Adipose tissue (tissue), 3 donors: ENCODE results near the gene MFN2. TPM values are rescaled to one million over a fixed set of nuclear protein-coding genes. Genes with fewer than 3 reads are reported as not detected.
"Not testable (repeated sequence)": the region's sequence is repeated elsewhere in the genome, so short reads cannot be mapped to it uniquely, and the experiment has no call there.

ENCODE experiments used
- H3K27ac ChIP-seq: one replicate; pipeline ENCODE4 v1.5.1; 2013; ENCODE audit warnings: low read depth, low read length
- WGBS, 3 donors: extraction: QIAGEN DNeasy Blood & Tissue Kit; methylation state at CpG; one replicate each; pipeline ENCODE4 v1.1.7; 2013; 5-methylcytosine and 5-hydroxymethylcytosine counted together
- polyA plus RNA-seq, 3 donors: library from polyadenylated mRNA; stranded (reverse); fragments of 200-250 nt; gene quantifications; one replicate each; pipeline ENCODE4 v1.2.3, GENCODE V29; 2013
- donor health status: healthy with polysubstance abuse.
- donor health status: Bipolar disorder and iron deficiency.
- donor health status: healthy.

MFN2 gene
- polyA plus RNA-seq, 3 donors, result 19.0 to 53.3 (median 50.5) TPM

DNA sequence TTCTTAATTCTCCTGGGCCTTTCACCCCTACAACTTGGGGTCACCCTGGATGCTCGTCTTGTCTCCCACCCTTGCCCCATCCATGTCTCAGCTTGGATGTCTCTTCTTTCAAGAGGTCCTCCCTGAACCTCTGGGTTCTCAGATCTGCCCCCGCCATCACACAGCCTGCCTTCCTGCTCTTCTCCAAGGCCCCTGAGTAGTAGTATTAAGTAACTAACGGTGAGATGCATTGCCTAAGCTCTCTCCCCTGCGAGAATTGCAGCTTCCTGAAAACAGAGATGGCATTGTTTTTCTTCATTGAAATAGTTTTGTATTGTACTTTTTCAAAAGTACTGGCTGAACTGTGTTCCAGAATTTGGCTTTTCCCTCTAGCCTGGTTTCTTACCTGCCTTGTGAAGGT, 55.1 kb downstream of the MFN2 start:
- H3K27ac ChIP-seq, result no peak overlapping the region
- 48 to 62% (median 54%) methylated on average over 4 of the region's 4 CpGs for WGBS, 3 donors

DNA sequence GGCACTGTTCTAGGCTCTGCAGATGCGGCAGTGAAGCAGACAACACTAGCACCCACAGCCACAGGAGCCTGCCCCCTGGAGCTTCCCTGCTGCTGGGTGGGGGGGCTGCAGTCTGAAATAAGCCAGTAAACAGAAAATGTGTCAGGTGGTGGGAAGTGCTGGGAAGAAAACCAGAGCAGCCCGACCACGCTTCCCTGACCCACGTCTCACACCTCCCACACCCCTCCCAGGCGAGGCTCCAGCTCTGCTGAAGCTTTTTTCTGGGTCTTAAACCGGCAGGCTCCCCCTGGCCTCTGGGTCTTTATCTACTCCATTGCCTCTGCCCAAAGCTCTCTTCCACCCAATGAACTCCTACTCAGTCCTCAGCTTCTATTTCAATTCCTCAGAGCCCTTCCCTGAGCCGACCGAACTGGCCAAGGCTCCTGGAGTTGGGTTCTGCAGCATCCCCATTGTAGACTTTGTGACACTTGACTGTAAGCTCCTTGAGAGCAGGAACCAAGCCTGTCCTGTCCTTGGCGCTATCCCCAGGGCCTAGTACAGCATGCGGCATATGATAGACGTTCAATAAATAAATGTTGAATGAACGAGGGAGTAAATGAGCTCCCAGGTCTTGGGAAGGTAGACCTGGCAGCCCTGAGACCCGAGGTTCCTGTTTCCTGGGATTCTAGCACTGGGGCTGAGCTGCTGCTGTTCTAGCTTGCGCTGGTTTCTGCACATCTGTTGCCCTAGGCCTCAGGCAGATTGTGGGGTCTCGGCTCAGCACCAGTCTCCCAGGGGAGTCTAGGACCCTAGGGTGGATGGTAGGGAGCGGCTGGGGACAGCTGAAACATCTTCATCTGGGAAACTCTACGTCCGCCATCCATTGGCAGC, 57.5 kb downstream of the MFN2 start:
- WGBS, 3 donors, result 75 to 81% (median 76%) methylated on average over 18 of the region's 18 CpGs
- H3K27ac ChIP-seq, result no peak overlapping the region

DNA sequence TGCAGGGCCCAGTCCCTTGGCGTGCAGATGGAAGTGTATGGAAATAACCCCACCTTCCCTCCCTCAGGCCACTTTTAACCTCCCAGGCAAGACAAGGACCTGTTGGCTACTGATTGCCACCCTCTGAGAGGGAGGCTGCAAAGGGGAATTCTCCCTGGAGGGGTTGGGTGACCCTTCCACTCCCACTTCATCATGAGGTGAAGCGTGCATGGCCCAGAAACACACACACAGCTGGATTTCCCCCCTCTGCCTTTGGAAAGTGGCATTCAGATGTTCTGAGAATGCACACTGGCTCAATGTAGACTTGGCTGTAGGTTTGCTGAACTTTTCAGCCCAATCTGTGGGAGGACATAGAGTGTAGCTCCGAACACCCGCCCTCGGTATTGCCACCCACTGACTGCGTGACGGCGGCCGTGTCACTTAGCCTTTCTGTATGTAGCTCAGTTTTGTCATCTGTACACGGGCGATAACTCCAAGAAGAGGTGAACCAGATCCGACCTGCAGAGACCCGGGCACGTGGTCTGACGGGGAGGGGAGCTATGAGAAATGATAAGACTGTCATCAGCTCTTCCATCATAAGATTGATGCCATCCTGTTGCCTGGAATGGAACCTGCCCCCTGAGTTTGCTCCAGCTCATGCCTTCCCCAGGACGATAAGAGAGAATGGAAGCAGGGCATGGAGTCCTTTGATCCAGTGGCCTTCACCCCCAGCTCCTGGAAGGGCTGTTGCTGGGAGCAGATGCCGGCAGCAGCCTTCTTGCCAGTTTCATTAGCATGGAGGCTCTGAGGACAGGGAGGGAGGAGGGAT, 58.3 kb downstream of the MFN2 start:
- no peak overlapping the region for H3K27ac ChIP-seq
- WGBS, 3 donors, result 65 to 81% (median 72%) methylated on average over 17 of the region's 17 CpGs

- no peak overlapping the region for H3K27ac ChIP-seq
- WGBS, 3 donors, result 38 to 54% (median 54%) methylated on average over 2 of the region's 2 CpGs
Observed at GRCh38 chr1:12039164-12039525, 58.9 kb downstream of the MFN2 start.

DNA sequence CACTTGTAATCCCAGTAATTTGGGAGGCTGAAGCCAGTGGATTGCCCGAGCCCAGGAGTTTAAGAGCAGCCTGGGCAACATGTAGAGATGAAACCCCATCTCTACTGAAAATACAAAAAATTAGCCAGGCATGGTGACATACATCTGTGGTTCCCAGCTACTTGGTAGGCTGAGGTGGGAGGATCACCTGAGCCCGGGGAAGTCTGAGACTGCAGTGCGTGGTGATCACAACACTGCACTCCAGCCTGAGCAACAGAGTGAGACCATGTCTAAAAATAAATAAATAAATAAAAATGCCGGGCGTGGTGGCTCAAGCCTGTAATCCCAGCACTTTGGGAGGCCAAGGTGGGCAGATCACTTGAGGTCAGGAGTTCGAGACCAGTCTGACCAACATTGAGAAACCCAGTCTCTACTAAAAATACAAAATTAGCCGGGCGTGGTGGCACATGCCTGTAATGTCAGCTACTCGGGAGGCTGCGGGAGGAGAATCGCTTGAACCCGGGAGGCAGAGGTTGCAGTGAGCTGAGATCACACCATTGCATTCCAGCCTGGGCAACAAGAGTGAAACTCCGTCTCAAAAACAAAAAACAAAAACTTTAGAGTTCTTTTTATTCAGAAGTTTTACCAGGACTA, 59.7 kb downstream of the MFN2 start:
- 86 to 88% (median 87%) methylated on average over 13 of the region's 13 CpGs for WGBS, 3 donors

DNA sequence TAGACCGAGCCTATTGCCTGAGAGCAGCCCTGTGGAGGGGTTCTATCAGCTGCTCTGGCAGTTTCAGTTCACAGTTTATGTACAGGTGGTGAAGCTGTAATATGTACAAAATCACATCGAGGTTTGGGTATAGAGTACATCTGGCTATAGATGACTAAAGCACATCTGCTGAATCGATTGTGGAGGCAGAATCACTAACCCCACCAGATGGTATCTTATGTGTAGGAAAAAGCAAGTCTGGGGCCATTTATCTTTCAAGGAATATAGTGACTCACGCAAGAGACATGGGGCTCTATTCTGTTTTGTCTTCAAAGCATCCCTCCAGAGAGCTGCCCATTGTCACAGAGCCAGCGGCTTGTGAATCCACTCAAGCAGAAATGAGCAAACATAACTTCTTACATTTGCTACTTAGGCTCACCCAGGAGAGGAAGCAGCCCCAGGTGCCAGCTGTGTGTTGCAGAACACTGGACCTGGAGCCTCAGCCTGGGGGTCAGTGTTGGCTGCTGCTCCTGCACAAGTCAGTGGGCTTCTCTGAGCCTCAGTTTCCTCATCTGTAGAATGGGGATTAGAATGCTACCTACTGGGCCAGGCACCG, 60.3 kb downstream of the MFN2 start:
- H3K27ac ChIP-seq, result no peak overlapping the region
- WGBS, 3 donors, result 57 to 72% (median 63%) methylated on average over 6 of the region's 6 CpGs

More for the DNA sequence above, 59.7 kb downstream of the MFN2 start:
- not testable (repeated sequence) for H3K27ac ChIP-seq

DNA sequence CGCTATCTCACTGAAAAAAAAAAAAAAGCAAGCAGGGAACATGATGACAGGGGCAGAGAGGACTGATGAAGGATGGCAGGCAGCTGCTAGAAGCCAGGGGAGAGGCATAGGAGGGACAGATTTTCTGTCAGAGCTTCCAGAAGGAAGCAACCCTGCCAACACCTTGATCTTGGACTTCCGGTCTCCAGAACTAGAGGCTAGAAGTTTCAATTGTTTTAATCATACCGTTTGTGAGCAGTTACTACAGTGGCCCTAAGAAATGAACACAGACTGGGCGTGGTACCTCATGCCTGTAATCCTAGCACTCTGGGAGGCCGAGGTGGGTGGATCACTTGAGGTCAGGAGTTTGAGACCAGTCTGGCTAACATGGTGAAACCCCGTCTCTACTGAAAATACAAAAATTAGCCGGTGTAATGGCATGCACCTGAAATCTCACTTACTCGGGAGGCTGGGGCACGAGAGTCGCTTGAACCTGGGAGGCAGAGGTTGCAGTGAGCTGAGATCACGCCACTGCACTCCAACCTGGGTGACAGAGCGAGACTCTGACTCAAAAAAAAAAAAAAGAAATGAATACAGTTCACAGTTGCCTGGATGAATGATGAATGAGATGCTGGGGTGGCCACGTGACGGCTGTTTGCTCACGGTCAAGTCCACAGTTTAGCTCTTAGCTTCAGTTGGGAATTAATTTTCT, 64.1 kb downstream of the MFN2 start:
- WGBS, 3 donors, result 44 to 62% (median 62%) methylated on average over 15 of the region's 15 CpGs
- not testable (repeated sequence) for H3K27ac ChIP-seq

GRCh38 chr1:12046749-12047119, 66.5 kb downstream of the MFN2 start:
- WGBS, 3 donors, result 89 to 91% (median 90%) methylated on average over 6 of the region's 6 CpGs
- H3K27ac ChIP-seq, result no peak overlapping the region

DNA sequence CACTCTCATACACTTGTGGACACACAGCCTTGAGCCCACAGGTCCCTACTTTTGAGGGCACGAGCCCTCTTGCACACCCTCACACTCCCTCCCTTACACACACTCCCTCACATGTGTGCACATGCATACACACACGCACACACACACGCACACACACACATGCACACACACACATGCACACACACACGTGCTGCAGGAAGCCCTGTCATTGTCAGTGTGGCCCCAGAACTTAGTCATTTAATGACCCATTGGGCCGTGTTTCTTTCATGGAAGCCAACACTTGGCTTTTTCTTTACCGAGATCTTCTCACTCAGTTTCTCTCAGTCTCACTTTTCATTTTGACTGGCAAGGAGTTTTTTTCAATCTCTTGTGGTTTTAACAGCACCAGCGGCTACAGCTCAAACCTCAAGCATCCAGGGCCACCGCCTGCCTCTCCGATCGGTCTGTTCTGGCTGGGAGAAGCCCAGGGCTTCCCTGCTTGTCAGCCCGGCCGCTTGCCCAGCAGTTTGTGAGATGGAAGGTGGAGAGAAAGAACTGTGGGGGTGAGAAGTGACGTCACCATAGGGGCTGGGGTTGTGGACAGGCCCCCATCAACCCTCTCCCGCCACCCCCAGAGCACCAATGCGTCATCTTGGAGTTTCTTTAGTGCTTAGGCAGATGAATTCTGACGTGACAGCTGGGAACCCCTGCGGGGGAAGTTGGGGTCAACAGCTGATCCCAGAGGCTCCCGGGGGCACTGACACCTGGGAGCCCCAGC, 67.1 kb downstream of the MFN2 start:
- WGBS, 3 donors, result 56 to 68% (median 59%) methylated on average over 18 of the region's 18 CpGs
- no peak overlapping the region for H3K27ac ChIP-seq

DNA sequence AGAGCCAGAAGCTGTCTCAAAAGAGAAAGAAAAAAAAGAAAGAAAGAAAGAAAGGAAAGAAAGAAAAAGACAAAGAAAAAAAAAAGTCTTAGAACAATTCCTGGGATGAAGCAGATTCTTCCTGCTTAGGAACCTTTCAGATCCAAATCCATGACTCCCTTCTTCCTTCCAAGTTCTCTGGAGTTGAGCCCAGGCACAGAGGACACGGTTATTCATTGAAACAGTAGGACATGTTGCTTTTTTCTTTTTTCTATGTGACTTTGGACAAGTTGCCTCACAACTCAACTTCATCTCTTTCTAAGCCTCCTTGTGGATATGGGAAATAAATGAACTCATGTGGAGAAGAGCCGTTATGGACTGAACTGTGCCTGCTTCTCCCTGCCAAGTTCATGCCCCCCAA, 68.1 kb downstream of the MFN2 start:
- H3K27ac ChIP-seq, result no peak overlapping the region
- WGBS, 3 donors, result 59 to 61% (median 61%) methylated on average over 2 of the region's 2 CpGs

GRCh38 chr1:12049616-12050015, 69.4 kb downstream of the MFN2 start:
- WGBS, 3 donors, result 51 to 72% (median 63%) methylated on average over 4 of the region's 4 CpGs
- H3K27ac ChIP-seq, result no peak overlapping the region

- 89 to 100% (median 97%) methylated on average over 1 of the region's 1 CpG for WGBS, 3 donors
- no peak overlapping the region for H3K27ac ChIP-seq
Observed at GRCh38 chr1:12051361-12051760, 71.1 kb downstream of the MFN2 start.

GRCh38 chr1:12052008-12052573, 71.8 kb downstream of the MFN2 start:
- no peak overlapping the region for H3K27ac ChIP-seq
- WGBS, 3 donors, result 12 to 34% (median 20%) methylated on average over 9 of the region's 9 CpGs

GRCh38 chr1:12052997-12053686, 72.9 kb downstream of the MFN2 start:
- no peak overlapping the region for H3K27ac ChIP-seq
- 71 to 76% (median 74%) methylated on average over 14 of the region's 14 CpGs for WGBS, 3 donors

- WGBS, 3 donors, result 67 to 77% (median 70%) methylated on average over 13 of the region's 13 CpGs
- H3K27ac ChIP-seq, result no peak overlapping the region
Observed at GRCh38 chr1:12053752-12054548, 73.7 kb downstream of the MFN2 start.

GRCh38 chr1:12055259-12055658, 75.0 kb downstream of the MFN2 start:
- no peak overlapping the region for H3K27ac ChIP-seq
- 73 to 94% (median 78%) methylated on average over 6 of the region's 6 CpGs for WGBS, 3 donors
